Measurements from ENCODE around the gene OPN3. TPM values are rescaled to one million over a fixed set of nuclear protein-coding genes. Genes with fewer than 3 reads are reported as not detected.

Gene OPN3
- total and polyA plus RNA-seq, 4 donors: 11.3 to 19.1 (median 15.5) TPM

DNA sequence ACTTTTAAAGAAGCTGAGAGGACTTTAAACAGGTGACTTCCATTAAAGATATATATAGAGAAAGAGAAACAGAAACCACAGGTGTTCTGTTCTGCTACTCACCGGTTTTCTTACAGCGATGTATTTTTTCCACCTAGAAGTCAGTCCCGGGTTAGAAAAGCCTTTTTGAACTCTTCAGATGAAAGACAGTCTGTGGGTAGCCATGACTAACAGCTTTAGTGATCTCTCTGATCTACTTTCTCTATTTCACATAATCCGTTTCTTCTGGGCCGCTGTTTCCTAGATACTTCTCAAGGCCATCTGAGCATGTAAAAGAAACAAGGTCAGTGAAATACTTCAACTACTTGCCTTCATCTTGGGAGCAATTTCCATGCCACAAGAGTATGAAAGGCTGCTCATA is 37.0 kb upstream of the OPN3 start:
- H3K4me1 ChIP-seq (ENCODE audit: control insufficient read depth in 4 of 4, insufficient read depth in 4 of 4, low read length in 3 of 4): no peaks in the 10 kb centered on the region
- H3K36me3 ChIP-seq (ENCODE audit: control insufficient read depth in 4 of 4, insufficient read depth in 3 of 4, low read depth in 1 of 4, low read length in 3 of 4): no peaks in the 10 kb centered on the region
- WGBS: 87% methylated on average over 5 of the region's 5 CpGs
- no peak overlapping the region for H3K4me3 ChIP-seq (ENCODE audit: low read depth in 1 of 3, low read length in 3 of 3)
- no peak overlapping the region for H3K9ac ChIP-seq (ENCODE audit: low read depth in 1 of 2, low read length in 2 of 2)
- peaks cover 0 to 4% (median 2%) of the 10 kb centered on the region in 4 donors for H3K9me3 ChIP-seq (ENCODE audit: control insufficient read depth in 4 of 4, low read length in 3 of 4)
- no peaks in the 10 kb centered on the region for H3K27me3 ChIP-seq (ENCODE audit: control insufficient read depth in 4 of 4, insufficient read depth in 4 of 4, low read length in 3 of 4)
- no peak overlapping the region for H3K27ac ChIP-seq (ENCODE audit: low read depth in 1 of 2, low read length in 2 of 2)
- DNase-seq (ENCODE audit: low spot score): no peak
- TF ChIP-seq SP1 (IDR thresholded peaks at IDR 0.05) (no peak), HNF4A (conservative IDR thresholded peaks at IDR 0.05) (no peak), GABPA (IDR thresholded peaks at IDR 0.05 in 1 of 2, conservative IDR thresholded peaks at IDR 0.05 in 1 of 2) (no peak), TAF1 (conservative IDR thresholded peaks at IDR 0.05) (no peak), EGR1 (IDR thresholded peaks at IDR 0.05; ENCODE audit: low read depth in 2 of 2) (no peak), FOXA2 (IDR thresholded peaks at IDR 0.05) (no peak), RXRA (IDR thresholded peaks at IDR 0.05) (no peak)
- TF ChIP-seq, protein P1, sequence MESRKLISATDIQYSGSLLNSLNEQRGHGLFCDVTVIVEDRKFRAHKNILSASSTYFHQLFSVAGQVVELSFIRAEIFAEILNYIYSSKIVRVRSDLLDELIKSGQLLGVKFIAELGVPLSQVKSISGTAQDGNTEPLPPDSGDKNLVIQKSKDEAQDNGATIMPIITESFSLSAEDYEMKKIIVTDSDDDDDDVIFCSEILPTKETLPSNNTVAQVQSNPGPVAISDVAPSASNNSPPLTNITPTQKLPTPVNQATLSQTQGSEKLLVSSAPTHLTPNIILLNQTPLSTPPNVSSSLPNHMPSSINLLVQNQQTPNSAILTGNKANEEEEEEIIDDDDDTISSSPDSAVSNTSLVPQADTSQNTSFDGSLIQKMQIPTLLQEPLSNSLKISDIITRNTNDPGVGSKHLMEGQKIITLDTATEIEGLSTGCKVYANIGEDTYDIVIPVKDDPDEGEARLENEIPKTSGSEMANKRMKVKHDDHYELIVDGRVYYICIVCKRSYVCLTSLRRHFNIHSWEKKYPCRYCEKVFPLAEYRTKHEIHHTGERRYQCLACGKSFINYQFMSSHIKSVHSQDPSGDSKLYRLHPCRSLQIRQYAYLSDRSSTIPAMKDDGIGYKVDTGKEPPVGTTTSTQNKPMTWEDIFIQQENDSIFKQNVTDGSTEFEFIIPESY (IDR thresholded peaks at IDR 0.05): no peak
- TF ChIP-seq, protein P2, sequence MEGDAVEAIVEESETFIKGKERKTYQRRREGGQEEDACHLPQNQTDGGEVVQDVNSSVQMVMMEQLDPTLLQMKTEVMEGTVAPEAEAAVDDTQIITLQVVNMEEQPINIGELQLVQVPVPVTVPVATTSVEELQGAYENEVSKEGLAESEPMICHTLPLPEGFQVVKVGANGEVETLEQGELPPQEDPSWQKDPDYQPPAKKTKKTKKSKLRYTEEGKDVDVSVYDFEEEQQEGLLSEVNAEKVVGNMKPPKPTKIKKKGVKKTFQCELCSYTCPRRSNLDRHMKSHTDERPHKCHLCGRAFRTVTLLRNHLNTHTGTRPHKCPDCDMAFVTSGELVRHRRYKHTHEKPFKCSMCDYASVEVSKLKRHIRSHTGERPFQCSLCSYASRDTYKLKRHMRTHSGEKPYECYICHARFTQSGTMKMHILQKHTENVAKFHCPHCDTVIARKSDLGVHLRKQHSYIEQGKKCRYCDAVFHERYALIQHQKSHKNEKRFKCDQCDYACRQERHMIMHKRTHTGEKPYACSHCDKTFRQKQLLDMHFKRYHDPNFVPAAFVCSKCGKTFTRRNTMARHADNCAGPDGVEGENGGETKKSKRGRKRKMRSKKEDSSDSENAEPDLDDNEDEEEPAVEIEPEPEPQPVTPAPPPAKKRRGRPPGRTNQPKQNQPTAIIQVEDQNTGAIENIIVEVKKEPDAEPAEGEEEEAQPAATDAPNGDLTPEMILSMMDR (IDR thresholded peaks at IDR 0.05; ENCODE audit: low read depth, low read length, missing input control): no peak

DNA sequence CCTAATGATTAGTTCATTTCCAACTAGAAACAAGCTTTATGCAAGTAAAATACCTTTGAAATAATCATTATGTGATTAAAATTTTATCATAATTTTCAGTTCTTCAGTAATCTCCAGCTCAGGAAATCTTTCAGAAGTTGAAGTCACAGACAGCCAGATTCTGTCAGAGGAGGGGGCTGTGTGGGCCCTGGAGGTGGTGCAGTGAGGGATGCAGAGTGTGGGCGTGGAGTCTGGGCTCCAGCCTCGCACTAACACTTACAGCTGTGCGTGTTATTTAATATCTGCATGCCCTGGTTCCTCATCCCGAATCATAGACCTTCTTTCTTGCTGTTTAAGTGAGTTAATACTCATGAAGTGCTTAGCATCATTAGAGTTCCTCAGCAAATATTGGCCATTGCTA is 35.8 kb upstream of the OPN3 start:
- no peaks in the 10 kb centered on the region for H3K36me3 ChIP-seq (ENCODE audit: control insufficient read depth in 4 of 4, insufficient read depth in 3 of 4, low read depth in 1 of 4, low read length in 3 of 4)
- H3K4me1 ChIP-seq (ENCODE audit: control insufficient read depth in 4 of 4, insufficient read depth in 4 of 4, low read length in 3 of 4): no peaks in the 10 kb centered on the region
- H3K4me3 ChIP-seq (ENCODE audit: low read depth in 1 of 3, low read length in 3 of 3): no peak overlapping the region
- WGBS: 84% methylated on average over 4 of the region's 4 CpGs
- no peaks in the 10 kb centered on the region for H3K27me3 ChIP-seq (ENCODE audit: control insufficient read depth in 4 of 4, insufficient read depth in 4 of 4, low read length in 3 of 4)
- no peak overlapping the region for H3K27ac ChIP-seq (ENCODE audit: low read depth in 1 of 2, low read length in 2 of 2)
- no peak for TF ChIP-seq JUND (IDR thresholded peaks at IDR 0.05)
- TF ChIP-seq EGR1 (IDR thresholded peaks at IDR 0.05; ENCODE audit: low read depth in 2 of 2): no peak
- TF ChIP-seq, protein P3, sequence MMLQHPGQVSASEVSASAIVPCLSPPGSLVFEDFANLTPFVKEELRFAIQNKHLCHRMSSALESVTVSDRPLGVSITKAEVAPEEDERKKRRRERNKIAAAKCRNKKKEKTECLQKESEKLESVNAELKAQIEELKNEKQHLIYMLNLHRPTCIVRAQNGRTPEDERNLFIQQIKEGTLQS (IDR thresholded peaks at IDR 0.05): no peak
- no peak for TF ChIP-seq RAD21 (IDR thresholded peaks at IDR 0.05)
- TF ChIP-seq, protein P2 (IDR thresholded peaks at IDR 0.05; ENCODE audit: low read depth, low read length, missing input control): no peak
- TF ChIP-seq YY1 (IDR thresholded peaks at IDR 0.05): no peak
- no peak for TF ChIP-seq NR2F2 (IDR thresholded peaks at IDR 0.05)
- TF ChIP-seq, protein P1 (IDR thresholded peaks at IDR 0.05): no peak
- DNase-seq (ENCODE audit: low spot score): no peak
- no peak overlapping the region for H3K9ac ChIP-seq (ENCODE audit: low read depth in 1 of 2, low read length in 2 of 2)
- H3K9me3 ChIP-seq (ENCODE audit: control insufficient read depth in 4 of 4, low read length in 3 of 4): peaks cover 0 to 4% (median 2%) of the 10 kb centered on the region in 4 donors
